Inflammatory macrophage treated with lipopolysaccharide for 1 hour (primary cell): Measurements from ENCODE around the gene RNF220.

Experiments
- DNase-seq, 2 donors: peaks; one replicate each; pipeline ENCODE4 v3.0.0-alpha.2; 2020 to 2022

Gene RNF220

DNA sequence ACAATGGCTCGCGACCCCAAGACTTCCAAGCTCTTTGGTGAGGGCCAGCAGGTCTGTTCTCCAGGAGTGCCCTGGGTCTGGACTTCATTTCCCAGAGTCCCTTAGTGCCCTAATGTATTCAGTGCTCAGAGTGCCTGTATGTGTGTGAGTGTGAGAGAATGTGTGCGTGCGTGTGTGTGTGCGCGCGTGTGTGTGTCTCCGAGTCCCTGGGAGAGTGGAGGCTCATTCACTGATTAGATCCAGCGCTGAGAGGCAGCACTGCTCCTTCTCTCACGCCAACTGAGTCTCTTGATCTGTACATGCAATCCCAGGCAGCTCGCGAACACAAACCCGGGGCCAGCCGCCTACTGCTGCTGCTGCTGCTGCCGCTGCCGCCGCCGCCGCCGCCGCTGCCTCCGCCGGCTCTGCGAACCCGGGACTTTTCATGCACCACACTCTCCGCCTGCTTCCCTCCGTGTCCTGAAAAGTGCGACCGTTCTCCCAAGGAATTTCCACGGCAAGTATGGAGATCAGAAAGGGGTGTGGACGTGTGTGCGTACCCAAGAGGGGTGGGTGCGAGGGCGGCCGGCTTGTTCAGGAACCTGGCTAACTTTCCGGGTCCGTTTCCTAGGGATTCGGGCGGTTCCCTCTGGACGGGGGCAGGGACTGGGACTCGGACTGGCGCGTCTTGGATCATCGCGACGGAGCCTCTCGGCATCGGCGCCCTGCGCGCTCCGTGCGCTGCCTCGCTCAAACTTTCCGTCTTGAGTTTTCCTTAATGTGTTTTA, at the start of gene RNF220:
RNF220 (plus strand) TSS at position 225 of the 767 bp plus-strand sequence.
- peak; percentile 42 to 53 for DNase-seq

DNA sequence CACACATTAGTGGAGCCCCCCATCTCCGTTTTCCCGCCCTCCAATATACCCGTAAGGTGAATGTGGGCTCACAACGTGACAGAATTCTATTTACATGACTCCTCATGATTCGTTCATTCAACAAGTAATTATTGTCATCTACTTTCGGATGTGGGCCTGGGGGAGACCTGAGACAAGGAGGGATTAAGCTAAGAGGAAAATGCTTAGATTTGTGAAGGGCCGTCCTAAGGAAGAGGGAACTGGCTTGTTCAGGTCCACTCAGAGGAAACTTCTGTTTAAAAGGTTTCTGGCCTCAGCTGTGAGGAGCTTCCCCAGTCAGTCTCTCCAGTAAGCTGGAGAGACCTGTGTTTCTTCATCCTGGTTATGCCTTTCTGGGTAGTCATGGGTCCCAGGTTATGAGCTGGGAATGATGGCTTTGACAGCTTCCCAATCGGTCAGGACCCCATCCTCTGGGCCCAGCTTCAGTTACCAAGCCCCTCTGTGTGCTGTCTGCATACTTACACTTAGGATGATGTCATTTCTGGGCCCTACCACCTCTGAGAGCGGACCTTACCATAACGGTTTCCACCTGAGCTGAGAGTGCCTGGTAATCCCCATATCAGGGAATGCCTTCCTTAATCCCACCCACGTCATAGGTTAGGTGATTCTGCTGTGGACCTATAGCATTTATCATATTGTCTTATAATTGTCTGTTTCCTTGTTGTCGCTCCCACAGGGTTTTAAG, 49.3 kb upstream of the RNF220 start:
- DNase-seq, result no peak

DNA sequence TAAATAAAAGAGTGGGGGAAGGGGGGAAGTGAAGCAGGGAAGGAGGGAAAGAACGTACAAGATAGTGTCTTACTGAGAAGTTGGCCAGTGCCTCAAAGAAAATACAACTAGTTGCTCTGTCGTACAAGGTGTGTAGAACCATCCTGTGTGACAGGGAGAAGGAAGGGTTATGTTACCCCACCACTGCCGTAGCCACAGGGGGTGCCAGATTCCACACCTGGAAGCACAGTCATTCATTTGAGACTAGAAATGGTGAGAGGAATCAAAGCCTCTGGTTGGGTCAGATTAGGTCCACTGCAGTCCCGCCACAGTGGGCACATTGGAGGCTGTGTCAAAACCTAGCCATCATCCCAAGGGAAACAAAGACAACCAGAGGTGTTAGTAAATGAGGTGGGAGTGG, 47.3 kb upstream of the RNF220 start:
- DNase-seq, result no peak

DNA sequence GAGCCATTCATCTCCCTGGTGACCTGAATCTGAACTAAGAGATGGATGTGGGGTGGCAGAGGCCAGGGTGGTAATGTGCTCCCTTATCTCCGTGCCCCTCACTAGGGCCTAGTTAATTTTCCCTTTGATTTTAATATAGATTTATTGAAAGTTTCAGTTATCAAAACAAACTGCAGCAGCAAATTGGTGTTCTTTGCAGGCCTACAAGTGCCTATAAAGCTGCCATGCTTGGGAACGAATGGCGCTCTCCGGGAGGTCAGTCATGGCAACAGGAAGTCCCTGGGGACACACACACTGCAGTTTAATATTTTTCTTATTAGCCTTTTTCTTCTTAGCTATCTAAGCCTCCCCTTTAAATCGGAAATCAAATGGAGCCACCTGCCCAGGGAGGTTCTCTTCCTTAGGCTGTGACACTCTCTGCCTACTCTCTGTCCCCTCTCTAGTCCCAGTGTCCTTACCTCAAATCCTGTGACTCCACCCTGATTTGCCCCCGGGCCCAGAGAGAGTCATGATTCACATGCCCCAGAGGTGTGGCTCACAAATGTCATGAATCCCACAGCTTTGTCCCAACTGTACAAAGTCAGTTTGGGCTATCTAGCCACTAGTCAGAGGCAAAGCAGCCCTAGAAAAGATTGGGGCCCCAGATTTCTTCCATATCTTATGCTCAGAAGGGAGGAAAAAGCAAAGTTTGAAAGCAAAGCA, 45.7 kb upstream of the RNF220 start:
- DNase-seq, result no peak

DNA sequence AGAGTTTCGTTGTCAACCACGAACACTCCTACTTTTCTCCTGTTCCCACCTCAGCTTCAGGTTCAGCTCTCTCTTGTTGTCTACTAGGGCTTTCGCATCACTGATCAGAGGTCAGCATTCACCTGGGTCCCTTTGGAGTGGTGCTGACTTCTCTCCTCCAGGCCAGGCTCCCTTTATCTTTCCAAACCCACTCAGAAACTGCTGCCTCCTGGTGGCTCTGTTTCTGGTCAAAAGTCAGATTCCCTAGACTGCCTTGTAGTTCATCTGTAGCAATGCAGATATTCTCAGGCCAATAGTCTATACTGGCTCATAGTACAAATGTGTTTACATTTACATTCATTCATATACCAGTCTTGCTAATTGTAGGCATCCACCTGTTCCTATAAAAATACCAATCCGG, 43.6 kb upstream of the RNF220 start:
- no peak for DNase-seq

DNA sequence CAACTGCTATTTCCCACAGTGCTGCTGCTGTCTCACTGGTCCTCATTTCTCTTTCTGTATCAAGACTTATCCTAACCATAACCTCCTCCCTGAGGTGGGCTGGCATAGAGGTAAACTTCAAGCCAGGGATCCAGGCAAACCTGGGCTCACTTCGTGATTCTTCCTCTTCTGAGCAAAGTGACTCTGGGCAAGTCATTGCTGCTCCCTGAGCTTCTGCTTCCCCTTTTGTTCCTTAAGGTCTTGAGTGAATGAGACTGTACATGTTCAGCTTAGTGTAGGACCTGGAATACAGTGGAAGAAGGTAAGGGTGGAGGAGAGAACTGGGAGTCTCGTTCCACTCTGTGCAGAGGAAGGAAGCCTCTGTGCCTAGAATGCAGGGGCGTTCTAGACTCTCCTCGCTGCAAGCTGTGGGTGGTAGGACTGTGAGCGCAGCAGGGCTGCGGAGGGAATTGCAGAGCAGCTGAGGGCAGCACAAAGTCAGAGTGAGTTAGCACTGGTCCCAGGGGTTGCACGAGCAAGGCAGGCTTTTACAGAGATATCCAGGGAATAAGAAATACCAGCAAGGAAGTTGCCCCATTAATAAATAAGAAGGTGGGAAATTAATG, 38.6 kb upstream of the RNF220 start:
- DNase-seq, result peak in 1 of 2 donors; percentile 22

DNA sequence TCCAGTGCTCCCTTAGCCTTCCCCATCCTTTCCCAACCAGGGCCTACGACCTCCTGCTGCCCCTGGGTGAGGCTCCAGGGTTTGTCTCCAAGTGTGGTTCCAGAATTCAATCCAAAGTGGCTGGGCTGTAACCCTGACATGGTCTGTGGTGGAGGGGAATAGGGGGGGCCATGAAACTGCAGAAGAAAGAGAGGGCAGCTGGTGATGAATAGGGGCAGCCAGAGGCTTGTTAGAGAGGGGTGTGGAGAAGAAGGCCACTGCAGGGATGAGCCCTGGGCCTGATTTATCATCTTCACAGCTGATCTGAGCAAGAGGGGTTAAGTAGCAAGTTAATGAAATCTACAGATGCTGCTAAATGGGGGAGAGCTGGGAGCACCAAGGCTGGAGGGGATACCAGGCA, 37.1 kb upstream of the RNF220 start:
- no peak for DNase-seq

DNA sequence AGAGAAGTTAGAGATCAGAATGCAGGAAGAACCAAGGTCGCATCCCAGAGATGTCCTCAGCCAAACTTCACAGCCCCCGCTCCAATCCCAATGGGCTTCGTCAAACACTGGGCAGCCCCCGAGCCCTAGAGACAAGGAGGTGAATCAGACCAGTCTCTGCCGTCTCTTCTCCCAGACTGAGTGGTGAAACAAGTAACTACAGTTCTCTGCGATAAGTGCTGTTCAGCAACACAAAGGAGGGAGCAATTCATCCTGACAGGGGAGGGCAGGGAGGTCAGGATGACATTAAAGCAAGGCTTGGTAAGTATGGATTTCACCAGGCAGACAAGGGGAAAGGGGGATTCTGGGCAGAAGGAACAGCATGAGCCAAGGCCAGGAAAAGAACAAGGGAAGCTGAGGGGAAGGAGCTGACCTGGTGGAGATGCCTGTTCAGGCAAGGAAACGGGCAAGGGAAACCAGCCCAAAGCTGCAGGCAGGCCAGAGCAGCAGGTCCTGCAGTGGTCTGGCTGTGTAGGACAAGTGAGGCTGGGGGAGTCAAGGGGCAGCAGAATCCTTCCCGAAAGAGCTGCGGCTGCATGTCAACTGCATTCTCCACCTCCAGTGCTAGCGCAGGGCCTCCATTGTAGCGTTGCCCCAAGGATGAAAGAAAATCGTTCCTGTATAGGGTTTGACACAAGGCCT, 36.4 kb upstream of the RNF220 start:
- DNase-seq, result no peak

DNA sequence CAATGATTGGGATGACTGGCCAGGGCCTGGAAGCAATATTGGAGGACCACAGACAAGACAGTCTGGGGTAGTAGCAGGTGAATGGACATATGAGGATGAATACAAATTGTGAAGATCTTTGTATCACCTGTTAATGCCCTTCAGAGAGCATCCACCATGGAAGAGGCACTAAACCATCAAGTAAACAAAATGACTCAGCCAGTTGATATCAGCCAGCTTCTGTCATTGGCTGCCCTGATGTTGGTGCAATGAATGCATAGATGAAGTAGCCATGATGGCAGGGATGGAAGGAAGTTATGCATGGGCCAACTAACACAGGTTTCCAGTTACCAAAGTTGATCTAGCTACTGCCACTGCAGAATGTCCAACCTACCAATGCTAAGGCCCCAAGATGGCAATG, 33.8 kb upstream of the RNF220 start:
- DNase-seq, result no peak

DNA sequence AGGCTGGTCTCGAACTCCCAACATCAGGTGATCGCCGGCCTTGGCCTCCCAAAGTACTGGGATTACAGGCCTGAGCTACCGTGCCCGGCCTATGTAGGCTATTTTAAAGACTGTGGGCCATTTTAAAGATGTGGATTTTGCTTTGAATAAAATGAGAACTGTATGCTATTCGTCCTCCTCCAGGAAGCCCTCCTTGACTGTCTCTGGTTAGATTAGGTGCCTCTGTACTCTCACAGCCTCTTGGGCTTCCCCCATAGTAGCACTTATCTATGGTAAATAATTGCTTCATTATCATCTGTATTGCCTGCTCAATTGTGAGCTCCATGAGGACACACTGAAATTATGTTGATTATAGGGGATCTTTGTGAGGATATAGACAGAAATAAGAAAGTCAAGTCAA, 29.5 kb upstream of the RNF220 start:
- no peak for DNase-seq

DNA sequence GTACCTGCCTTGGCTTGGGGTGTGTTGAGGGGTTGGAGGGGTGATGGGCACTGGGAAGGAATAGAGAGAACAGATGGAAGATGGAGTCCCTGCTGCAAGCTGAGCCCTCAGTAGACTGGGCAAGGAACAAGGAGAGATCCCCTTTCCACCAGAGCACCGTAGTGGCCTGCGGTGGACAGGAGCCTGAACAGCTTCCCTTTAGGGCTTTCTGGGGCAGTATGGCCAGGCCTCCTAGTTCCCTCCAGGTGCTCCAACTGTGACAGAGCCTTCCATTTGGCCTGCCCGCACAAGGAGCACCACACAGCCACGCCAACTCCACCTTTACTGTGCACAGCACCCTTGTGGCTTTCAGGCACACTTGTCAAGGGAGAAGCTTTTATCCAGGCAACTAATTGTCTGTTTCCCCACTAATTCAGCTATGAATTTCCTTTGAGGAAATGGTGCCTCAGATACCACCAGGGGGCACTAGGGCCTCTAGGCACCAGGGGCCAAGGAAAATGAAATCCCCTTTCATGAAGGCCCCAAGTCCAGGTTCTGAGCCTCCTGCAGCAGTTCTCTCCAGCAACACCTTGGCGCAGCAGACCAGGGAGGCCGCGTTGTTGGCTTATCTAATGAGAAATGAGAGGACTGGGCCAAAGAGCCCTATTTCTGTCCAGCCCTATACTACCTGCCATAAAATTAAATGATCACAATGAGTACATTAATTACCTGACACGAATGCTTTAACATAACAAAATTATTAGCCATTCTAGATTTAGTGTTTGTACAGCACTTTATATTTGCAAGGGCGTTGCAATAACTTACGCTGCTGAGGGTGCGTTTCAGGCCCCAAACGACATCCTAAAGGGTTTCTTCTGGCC, 26.9 kb upstream of the RNF220 start:
- DNase-seq, result peak; percentile 37 to 82

DNA sequence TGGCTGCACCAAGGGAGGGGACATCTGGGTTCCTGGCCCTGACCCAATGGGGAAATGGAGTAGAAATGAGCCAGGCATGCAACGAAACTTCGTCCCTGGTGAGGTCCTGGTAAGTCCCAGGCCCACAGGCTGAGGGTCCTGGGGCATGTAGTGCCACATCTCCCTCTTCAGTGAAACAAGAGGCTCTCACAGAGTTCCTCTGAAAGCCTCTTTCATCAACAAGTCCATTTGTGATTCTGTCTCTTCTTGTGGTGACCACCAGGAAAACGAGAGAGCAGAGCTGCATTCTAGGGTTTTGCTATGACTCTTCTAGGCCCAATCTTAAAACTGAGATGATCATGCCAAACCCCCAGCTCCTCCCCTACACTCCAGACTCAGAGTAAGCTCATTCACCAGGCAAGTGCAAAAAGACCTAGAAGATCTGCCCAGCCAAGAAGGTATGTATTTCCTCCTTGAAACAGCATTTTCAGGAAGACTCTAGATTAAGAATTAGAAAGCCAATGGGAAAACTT, 24.3 kb upstream of the RNF220 start:
- no peak for DNase-seq

DNA sequence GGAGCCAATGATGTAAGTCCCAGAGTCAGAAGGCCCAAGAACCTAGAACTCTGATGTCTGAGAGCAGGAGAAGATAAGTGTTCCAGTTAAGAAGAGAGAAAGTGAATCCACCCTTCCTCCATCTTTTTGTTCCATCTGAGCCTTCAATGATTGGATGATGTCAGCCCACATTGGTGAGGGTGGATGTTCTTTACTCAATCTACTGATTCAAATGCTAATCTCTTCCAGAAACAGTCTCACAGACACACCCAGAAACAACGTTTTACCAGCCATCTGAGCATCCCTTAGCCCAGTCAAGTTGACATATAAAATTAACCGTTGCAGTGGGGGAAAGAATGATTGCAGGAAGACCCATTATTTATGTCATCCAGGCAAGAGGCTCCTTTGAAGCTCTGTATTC, 16.5 kb upstream of the RNF220 start:
- DNase-seq, result no peak

DNA sequence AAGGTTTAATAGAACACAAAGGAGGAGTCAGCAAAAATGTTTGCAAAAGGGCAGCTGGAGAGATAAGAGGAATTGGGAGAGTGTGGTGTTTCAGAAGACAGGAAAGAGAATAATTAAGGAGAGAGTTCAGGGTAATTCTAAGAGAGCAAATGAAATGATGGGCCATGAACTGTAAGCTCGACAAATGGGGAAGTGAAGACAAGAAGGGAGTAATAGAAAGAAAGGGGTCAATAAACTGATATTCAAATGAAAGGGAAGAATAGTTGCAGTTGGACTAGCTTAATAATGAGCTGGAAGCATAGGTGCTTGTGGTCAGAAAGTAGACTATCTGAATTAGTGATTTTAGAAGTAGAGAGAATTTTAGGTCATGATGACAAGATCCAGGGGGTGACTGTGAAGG, 15.6 kb upstream of the RNF220 start:
- DNase-seq, result no peak

DNA sequence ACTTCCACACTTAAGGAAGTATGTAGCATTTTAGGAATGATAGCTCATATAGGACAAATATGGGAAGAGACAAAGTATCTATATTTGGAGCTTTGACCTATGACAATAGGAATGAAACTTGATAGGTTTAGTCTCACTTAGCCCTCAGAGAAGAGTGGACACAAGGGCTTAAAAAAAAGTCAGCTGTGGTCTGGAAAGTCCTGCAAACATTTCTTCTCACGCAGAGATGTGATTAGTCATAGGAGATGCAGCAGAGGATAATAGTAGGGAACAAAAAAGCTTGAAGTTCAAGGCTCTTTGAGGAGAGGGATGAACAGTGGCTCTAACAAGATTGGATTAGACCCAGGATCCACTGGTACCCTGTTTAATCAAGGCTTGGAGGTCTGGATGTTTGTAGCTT, 14.8 kb upstream of the RNF220 start:
- no peak for DNase-seq

DNA sequence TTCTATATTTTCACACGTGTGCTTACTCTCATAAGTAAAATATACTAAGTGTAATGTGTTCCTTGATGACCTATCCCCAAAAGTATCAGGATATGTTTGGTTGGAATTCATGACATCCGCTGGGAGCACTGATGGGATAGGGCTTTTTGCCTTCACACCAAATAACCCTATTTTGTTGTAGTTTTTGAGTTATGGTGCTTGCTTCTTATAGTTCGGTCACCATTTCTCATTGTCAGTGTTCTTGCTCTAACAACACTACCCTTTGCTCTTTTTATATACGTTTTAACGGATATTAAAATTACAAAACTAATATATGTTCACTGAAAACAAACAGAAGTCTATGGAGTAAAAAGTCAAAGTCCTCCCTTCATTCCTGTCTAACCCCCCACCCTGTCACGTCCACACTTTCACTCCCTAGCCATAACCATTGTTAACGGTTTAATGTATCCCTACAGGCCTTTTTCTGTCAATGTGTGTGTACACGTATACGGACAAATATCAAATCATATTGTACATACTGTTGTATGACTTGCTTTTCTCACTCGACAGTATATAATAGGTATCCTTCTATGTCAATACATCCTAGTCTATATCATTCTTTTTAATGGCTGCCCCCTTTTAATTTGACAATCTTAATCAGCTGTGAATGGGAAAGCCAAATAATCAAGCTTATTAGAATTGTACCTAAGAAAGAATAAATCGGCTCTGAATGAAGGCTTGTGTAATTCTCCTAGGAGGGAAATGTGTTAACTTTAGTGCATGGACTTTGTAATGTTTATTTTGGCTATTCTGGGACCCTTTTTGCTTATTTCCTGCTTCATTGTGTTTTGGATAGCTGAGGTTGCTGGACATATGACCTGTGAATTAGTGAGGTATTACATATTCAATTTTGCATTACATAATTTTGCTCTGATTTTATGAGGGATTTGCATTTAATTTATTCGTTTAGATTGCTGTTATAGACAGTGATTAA, 3.5 kb upstream of the RNF220 start:
- no peak for DNase-seq

DNA sequence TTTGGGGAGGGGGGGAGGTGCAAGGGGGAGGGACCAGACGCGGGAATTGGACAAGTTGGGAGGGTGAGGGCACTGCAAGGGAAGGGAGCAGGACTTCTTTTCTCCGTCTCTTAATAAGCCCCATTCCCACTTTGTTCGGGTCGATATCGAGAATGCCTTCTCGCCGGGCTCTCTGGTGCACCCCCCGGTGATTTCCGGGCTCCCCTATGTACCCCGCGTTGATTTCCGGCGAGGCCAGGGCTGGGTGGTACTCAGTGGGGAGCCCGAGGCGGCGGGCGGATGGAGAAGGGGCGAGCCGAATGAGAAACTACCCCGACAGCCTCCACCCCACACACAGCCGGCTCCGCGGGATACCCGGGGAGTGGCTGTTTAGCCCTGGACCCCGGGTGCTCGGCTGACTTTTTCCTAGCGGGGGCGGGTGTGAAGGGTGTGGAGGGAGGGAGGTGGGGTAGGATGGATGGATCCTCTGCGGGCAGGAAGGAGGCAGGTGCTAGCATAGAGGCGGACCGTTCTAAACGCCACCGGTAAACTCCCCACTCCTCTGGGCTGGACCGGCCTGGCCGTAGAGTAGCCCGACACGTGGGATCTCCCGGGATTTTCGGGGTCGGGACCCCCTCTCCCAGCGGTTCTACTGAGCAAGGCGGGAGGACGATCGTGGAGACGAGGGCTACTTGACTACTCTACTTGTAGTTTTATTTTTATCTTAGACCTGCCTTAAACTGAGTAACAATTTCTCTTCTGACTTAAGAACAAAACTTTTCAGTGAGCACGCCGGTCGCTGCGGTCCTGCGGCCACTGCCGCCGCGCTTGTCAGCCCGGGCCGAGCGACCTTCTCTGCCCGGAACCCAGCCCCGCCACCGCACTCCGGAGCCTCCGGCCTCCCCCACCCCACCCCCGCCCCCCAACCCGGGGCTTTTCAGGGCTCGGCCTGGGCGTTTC, 1.0 kb downstream of the RNF220 start:
- DNase-seq, result peak in 1 of 2 donors; percentile 33

DNA sequence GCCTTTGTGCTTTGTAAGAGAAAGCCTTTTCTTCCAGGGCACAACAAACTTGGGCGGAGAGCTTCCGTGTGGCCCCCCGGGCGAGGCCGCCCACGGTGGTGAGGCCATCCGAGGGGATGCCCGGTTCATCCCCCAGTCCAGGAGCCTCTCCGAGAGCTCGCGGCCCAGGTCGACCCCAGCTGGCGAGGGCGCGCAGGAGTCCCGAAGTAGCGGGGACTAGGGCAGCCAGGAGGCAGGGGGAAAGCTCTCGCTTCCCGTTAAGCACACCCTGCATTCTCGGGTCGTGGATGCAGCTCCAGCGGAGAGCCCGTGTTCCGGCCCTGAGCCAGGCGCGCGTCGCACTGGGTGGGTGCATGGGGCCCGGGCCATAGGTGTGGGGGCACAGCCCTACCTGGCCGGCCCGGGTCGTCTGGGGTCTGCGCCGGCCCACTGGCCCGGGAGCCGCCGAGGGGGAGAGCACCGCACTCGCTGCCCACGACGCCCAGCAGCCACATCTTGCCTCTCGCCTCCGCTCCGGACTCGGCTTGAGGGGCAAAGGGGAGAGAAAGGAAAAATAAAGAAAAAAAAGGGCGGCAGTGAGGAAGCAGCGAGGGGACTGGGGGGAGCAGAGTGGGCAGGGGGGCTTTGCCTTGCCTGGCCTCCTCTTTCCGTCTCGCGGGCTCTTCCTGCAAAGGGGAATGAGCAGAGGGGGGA, 1.8 kb downstream of the RNF220 start:
- no peak for DNase-seq
